Fibroblast of lung (primary cell): ENCODE data around the gene UBL3. TPM values are rescaled to one million over a fixed set of nuclear protein-coding genes. Genes with fewer than 3 reads are reported as not detected.

Experiments used
- DNase-seq, 2 donors: peaks; one replicate each; pipeline versions ENCODE4 v3.0.0 to v3.0.0-alpha.2; 2010; ENCODE audit warnings: low read depth in 2 of 2
- H2AFZ ChIP-seq: 2 replicates; pipeline ENCODE4 v1.5.1; 2012; ENCODE audit warnings: low read length, control low read depth, inconsistent platforms
- H3K27ac ChIP-seq: 2 replicates; pipeline ENCODE4 v1.5.1; 2011; ENCODE audit warnings: low read length, control low read depth; ENCODE audit not compliant: insufficient read depth
- H3K27me3 ChIP-seq: 2 replicates; pipeline ENCODE4 v1.5.1; 2011; ENCODE audit warnings: mild to moderate bottlenecking, low read length; ENCODE audit not compliant: control insufficient read depth, insufficient read depth
- H3K36me3 ChIP-seq: 2 replicates; pipeline ENCODE4 v1.5.1; 2011; ENCODE audit warnings: low read length; ENCODE audit not compliant: control insufficient read depth, insufficient read depth
- H3K4me1 ChIP-seq: 2 replicates; pipeline ENCODE4 v1.5.1; 2011; ENCODE audit warnings: low read length; ENCODE audit not compliant: control insufficient read depth, insufficient read depth; ENCODE audit errors: extremely low read depth
- H3K4me2 ChIP-seq: 2 replicates; pipeline ENCODE4 v1.5.1; 2011; ENCODE audit warnings: low read length, control low read depth; ENCODE audit not compliant: insufficient read depth; ENCODE audit errors: extremely low read depth
- H3K4me3 ChIP-seq, 4 experiments: fragments of 200-600 bp in 1 of 4; sonication (generic) in 1 of 4; replicated peaks in 1 of 4; 2 replicates each; pipeline ENCODE4 v1.5.1; 2011 to 2016; ENCODE audit warnings: low read length in 4 of 4, low read depth in 3 of 4, mild to moderate bottlenecking in 3 of 4, control low read depth in 2 of 4, inconsistent platforms in 1 of 4, mixed read lengths in 1 of 4; ENCODE audit not compliant: insufficient read depth in 1 of 4; ENCODE audit errors: control extremely low read depth in 1 of 4
- H3K79me2 ChIP-seq: 2 replicates; pipeline ENCODE4 v1.5.1; 2012; ENCODE audit warnings: mild to moderate bottlenecking, low read length, inconsistent platforms; ENCODE audit not compliant: control insufficient read depth, insufficient read depth
- H3K9ac ChIP-seq: 2 replicates; pipeline ENCODE4 v1.5.1; 2011; ENCODE audit warnings: mild to moderate bottlenecking, low read length, control low read depth; ENCODE audit not compliant: insufficient read depth
- H3K9me3 ChIP-seq: 2 replicates; pipeline ENCODE4 v1.5.1; 2012; ENCODE audit warnings: low read depth, low read length; ENCODE audit not compliant: control insufficient read depth, insufficient read depth
- H4K20me1 ChIP-seq: 2 replicates; pipeline ENCODE4 v1.5.1; 2011; ENCODE audit warnings: low read length; ENCODE audit not compliant: control insufficient read depth, insufficient read depth; ENCODE audit errors: extremely low read depth
- EZH2 ChIP-seq: IDR thresholded peaks from 2 replicates; pipeline ENCODE4 v1.5.1; 2012; ENCODE audit warnings: low read length, control low read depth, mild to moderate bottlenecking; ENCODE audit errors: missing control alignments
- polyA plus RNA-seq, 2 donors: library from polyadenylated mRNA; depleted of rRNA in 1 of 2; stranded (reverse) in 1 of 2; unstranded in 1 of 2; fragments of >200 nt; gene quantifications; 2 replicates each; pipeline ENCODE4 v1.2.1, GENCODE V29; 2011 to 2012; ENCODE audit warnings: missing spikeins in 1 of 2
- total RNA-seq: library from RNA; depleted of rRNA; stranded (reverse); fragments of >200 nt; gene quantifications from 2 replicates; pipeline ENCODE4 v1.2.1, GENCODE V29; 2014
- TF ChIP-seq, protein P1 (sequence below), 2 donors: IDR thresholded peaks in 1 of 2; conservative IDR thresholded peaks in 1 of 2; 1 replicate in 1 of 2; 2 replicates in 1 of 2; pipeline ENCODE4 v1.5.1; 2011 to 2012; ENCODE audit warnings: low read length in 2 of 2, control low read depth in 1 of 2, inconsistent platforms in 1 of 2, low read depth in 1 of 2, mild to moderate bottlenecking in 1 of 2

UBL3 gene
- total and polyA plus RNA-seq, 2 donors (not counting 1 experiment from before 2014, with no cell fraction given): 10.7 to 18.3 TPM

DNA sequence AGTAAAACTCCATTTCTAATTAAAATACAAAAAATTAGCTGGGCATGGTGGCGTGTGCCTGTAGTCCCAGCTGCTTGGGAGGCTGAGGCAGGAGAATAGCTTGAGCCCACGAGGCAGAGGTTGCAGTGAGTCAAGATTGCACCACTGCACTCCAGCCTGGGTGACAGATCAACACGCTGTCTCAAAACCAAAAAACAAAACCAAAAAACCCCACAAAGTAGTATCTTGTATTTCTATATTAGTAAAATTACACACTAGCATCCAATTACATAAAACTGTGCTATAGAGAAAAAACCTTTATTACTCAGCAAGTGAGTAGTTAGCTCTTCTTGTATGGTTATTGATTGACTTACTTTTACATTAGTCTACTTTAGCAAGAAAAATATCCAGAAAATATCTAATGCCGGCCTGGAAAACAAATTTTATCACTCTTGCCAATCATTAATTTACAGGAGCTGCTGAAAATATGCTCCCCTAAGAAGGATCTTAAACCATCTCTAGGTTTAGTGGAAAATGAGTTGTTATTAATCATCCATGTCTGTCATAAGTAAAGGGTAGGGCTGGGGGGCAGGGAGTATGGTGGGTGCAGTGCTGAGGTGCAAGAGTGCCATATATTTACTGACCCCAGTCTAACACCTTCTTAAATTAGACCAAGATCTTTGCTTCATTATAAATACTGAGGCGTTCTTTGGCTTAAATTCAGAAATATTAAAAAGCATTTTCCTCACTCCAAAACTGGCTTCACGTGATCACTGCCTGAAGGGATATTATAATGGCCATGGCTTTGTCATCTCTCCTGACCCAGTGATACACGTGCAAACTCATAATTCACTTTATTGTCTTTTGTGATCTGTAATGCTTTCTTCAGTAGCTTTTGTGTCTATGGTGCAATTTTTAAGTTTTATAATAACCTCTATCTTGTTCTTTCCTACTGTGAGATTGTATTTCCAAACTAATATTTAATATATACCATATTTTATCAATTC is 44.1 kb downstream of the UBL3 start:
- no peaks in the 10 kb centered on the region for H3K9me3 ChIP-seq
- H3K9ac ChIP-seq: no peak overlapping the region
- no peak overlapping the region for H3K4me3 ChIP-seq
- no peaks in the 10 kb centered on the region for H4K20me1 ChIP-seq
- no peaks in the 10 kb centered on the region for H3K36me3 ChIP-seq
- H2AFZ ChIP-seq: no peak overlapping the region
- no peaks in the 10 kb centered on the region for H3K27me3 ChIP-seq
- no peak overlapping the region for H3K4me2 ChIP-seq
- H3K4me1 ChIP-seq: no peaks in the 10 kb centered on the region
- TF ChIP-seq EZH2: no peak
- TF ChIP-seq, protein P1, sequence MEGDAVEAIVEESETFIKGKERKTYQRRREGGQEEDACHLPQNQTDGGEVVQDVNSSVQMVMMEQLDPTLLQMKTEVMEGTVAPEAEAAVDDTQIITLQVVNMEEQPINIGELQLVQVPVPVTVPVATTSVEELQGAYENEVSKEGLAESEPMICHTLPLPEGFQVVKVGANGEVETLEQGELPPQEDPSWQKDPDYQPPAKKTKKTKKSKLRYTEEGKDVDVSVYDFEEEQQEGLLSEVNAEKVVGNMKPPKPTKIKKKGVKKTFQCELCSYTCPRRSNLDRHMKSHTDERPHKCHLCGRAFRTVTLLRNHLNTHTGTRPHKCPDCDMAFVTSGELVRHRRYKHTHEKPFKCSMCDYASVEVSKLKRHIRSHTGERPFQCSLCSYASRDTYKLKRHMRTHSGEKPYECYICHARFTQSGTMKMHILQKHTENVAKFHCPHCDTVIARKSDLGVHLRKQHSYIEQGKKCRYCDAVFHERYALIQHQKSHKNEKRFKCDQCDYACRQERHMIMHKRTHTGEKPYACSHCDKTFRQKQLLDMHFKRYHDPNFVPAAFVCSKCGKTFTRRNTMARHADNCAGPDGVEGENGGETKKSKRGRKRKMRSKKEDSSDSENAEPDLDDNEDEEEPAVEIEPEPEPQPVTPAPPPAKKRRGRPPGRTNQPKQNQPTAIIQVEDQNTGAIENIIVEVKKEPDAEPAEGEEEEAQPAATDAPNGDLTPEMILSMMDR (conservative IDR thresholded peaks at IDR 0.05 in 1 of 2, IDR thresholded peaks at IDR 0.05 in 1 of 2; ENCODE audit: low read depth in 1 of 2, low read length in 2 of 2): no peak
- no peak for DNase-seq
- H3K79me2 ChIP-seq: peaks cover 8% of the 10 kb centered on the region
- H3K27ac ChIP-seq: no peak overlapping the region

DNA sequence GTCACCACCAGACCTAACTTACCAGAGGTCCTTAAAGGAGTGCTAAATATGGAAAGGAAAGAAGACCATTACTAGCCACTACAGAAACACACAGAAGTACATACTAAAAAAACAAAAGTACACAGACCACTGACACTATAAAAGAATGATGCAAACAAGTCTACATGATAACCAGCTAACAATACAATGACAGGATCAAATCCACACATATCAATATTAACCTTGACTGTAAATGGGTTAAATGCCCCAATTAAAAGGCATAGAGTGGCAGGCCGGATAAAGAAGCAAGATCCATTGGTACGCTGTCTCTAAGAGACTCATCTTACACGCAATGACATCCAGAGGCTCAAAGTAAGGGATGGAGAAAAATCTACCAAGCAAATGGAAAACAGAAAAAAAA is 47.2 kb downstream of the UBL3 start:
- DNase-seq: peak in 1 of 2 donors; percentile 11
- TF ChIP-seq EZH2: no peak
- TF ChIP-seq, protein P1 (conservative IDR thresholded peaks at IDR 0.05 in 1 of 2, IDR thresholded peaks at IDR 0.05 in 1 of 2; ENCODE audit: low read depth in 1 of 2, low read length in 2 of 2): no peak
- H3K27ac ChIP-seq: no peak overlapping the region
- H4K20me1 ChIP-seq: no peaks in the 10 kb centered on the region
- H3K36me3 ChIP-seq: no peaks in the 10 kb centered on the region
- H2AFZ ChIP-seq: no peak overlapping the region
- no peaks in the 10 kb centered on the region for H3K4me1 ChIP-seq
- no peak overlapping the region for H3K4me2 ChIP-seq
- H3K4me3 ChIP-seq: no peak overlapping the region
- H3K9me3 ChIP-seq: no peaks in the 10 kb centered on the region
- peaks cover 10% of the 10 kb centered on the region for H3K79me2 ChIP-seq
- no peak overlapping the region for H3K9ac ChIP-seq
- no peaks in the 10 kb centered on the region for H3K27me3 ChIP-seq

DNA sequence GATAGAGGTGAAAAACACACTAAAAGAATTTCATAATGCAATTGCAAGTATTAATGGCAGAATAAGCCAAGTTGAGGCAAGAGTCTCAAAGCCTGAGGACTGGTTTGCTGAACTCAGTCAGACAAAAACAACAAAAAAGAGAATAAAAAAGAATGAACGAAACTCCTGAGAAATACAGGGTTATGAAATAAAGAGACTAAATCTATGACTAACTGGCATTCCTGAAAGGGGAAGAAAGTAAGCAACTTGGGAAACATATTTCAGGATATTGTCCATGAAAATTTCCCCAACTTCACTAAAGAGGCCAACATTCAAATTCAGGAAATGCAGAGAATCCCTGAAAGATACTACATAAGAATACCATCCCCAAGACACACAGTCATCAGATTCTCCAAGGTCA is 47.8 kb downstream of the UBL3 start:
- H3K79me2 ChIP-seq: peaks cover 10% of the 10 kb centered on the region
- H2AFZ ChIP-seq: no peak overlapping the region
- no peak overlapping the region for H3K4me3 ChIP-seq
- H3K27ac ChIP-seq: no peak overlapping the region
- H3K36me3 ChIP-seq: no peaks in the 10 kb centered on the region
- DNase-seq: peak in 1 of 2 donors; percentile 12
- TF ChIP-seq EZH2: no peak
- TF ChIP-seq, protein P1 (conservative IDR thresholded peaks at IDR 0.05 in 1 of 2, IDR thresholded peaks at IDR 0.05 in 1 of 2; ENCODE audit: low read depth in 1 of 2, low read length in 2 of 2): no peak
- no peak overlapping the region for H3K9ac ChIP-seq
- H4K20me1 ChIP-seq: no peaks in the 10 kb centered on the region
- H3K4me1 ChIP-seq: no peaks in the 10 kb centered on the region
- no peaks in the 10 kb centered on the region for H3K9me3 ChIP-seq
- H3K27me3 ChIP-seq: no peaks in the 10 kb centered on the region
- H3K4me2 ChIP-seq: no peak overlapping the region
